Activated gamma-delta T cell treated with anti-CD3 and anti-CD28 coated beads, Interleukin-2, amount 50 U/mL, for 16 hours (primary cell): ENCODE data around the gene FSTL4.

Experiments
- DNase-seq: peaks from one replicate; pipeline ENCODE4 v3.0.0-alpha.2; 2020; ENCODE audit warnings: low read depth

FSTL4 gene

GRCh38 chr5:133261993-133262392 lies 350.3 kb downstream of the FSTL4 start:
- DNase-seq = no peak

DNA sequence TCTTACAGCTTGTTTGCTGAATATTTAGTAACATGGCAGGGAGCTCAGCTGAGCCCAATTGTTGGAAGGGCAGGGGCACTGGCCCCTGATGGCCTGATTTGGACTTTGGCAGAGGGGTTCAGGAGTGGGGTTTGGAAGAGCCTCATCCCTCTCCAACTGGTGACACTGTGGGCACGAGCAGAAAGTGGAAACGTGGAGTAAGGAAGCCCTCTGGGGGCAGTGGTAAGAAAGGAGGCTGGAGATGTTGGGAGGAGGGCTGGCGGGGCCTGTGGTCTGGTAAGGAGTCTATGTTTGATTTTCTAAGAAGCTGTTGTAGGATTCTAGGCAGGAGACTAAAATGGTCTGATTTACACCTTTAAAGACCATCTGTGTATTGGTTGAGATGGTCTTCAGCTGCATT lies 351.6 kb downstream of the FSTL4 start:
- no peak for DNase-seq

- no peak for DNase-seq
Observed at GRCh38 chr5:133259199-133259997, 352.9 kb downstream of the FSTL4 start.

DNA sequence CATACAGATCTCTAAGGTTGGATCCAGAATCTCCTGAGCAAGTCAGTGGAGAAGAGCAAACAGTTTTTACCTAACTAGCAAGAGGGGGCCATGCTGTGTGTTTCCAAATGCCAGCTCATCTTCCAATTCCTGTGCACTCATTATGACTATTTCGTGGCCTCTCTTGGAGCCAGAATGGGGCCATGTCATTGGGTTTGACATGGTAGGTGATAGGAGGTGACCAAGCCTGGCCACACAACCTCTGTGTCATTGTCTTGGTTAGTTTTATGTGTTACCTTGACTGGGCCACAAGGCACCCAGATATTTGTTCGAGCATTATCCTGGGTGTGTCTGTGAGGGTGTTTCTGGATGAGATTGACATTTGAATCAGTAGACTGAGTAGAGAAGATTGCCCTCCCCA lies 354.4 kb downstream of the FSTL4 start:
- no peak for DNase-seq

DNA sequence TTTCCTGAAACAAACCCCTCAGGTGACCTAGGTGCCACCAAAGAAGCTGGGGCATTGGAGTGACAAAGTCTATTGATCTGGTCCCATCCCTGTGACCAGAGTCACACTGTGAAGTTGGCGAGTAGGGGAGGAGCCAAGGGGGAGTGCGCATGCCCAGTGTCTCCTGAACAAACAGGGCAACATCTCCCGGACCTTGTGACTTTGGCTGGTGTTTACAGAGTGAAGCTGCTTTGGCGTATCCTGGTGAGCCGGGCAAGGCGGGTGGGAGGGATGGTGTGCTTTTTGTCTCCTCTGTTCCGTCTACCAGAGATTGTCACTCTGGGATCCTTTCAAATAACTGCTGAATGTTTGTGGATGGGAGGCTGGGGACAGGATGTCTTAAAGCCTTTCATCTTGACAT lies 356.1 kb downstream of the FSTL4 start:
- DNase-seq = no peak

- DNase-seq = no peak
Observed at GRCh38 chr5:133254803-133255202, 357.5 kb downstream of the FSTL4 start.

DNA sequence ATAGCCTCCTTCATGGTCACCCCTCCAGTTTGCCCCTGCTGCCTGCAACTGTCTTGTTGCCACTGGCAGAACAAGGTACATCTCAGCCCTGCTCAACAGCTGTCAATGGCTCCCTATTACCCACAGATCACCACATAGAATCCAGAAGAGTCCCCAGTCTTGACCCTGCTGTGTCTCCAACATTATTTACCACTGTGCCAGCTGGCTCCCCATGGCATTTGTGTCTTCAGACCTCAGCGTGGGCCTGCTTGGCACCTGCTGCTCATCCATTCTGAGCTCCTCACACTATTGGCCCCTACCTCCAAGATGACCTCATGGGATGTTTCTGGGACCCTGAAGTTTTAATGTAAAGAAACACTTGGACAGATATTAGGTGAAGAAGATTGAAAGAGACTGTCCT lies 358.7 kb downstream of the FSTL4 start:
- DNase-seq = no peak

DNA sequence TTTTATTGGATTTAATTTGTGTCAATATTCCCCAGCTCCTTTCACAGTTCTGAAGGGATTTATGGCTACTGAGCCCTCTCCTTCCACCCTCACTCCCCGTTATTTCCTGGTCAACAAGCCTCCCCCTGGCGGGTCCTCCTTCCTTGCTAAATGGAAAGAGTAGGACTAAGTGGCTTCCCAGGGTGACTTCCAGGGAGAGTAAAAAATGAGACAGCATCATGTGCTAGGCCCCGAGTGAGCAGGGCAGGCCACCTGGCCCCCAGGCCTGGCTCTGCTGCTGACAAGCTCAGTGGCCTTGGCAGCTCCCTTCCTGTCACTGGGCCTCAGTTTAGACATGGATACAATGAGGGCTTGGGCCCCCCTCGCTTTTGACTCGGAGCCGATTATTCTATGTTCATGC lies 359.3 kb downstream of the FSTL4 start:
- DNase-seq = no peak

DNA sequence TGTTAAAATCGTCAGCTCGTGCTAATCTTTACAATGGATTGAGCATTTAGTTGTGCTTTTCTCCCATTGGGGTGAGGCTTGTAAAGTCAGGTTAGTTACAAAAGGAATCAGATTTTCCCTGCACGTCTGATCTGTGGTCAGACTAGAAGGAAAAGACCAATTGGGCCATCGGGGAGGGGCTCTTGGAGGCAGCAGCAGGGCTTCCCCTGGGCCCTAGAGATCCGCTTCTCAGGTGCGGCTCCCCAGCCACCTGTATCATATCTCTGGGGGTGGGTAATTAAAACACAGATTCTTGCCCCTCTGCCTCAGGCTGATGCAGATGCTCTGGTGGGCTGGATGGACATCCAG lies 360.2 kb downstream of the FSTL4 start:
- DNase-seq = no peak

- no peak for DNase-seq
Observed at GRCh38 chr5:133251296-133252132, 360.8 kb downstream of the FSTL4 start.

DNA sequence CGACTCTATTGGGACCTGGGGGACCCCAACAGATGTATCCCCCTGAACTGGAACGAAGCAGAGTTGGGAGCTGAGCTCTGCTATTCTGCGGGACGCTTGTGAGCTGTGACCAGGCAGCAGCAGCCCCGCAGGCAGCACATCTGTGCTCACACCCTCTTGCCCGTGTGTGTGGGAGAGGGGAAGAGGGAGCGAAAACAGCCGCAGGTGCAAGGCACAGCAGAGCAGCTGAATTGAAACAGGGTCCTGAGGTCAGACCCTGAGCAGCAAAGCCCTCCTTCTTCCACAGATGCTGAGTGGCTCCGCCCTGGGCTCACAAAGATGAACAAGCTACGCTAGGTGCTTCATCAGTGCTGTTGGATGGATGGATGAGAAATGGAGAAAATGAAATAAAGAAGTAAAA lies 361.8 kb downstream of the FSTL4 start:
- DNase-seq = no peak

DNA sequence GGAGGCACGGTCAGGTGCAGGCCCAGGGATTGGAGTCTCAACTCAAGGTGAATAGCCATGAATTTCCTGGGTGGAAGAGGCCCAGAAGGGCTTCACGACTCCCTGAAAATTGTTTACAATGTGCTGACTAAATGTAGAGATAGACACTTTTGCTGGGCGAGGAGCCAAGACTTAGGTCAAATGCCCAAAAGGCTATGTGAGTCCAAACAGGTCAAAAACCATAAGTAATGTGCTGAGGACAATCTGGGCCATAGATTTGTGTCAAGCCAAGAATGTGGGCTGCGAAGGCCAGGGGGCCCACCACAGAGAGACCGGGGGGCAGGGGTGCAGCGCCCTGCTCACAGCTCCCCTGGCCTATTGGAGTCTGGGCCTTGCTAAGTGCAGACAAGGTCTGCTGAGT lies 362.7 kb downstream of the FSTL4 start:
- no peak for DNase-seq

GRCh38 chr5:133247881-133248624 lies 364.3 kb downstream of the FSTL4 start:
- no peak for DNase-seq

- no peak for DNase-seq
Observed at GRCh38 chr5:133247151-133247709, 365.1 kb downstream of the FSTL4 start.

- DNase-seq = no peak
Observed at GRCh38 chr5:133246376-133247150, 365.8 kb downstream of the FSTL4 start.

DNA sequence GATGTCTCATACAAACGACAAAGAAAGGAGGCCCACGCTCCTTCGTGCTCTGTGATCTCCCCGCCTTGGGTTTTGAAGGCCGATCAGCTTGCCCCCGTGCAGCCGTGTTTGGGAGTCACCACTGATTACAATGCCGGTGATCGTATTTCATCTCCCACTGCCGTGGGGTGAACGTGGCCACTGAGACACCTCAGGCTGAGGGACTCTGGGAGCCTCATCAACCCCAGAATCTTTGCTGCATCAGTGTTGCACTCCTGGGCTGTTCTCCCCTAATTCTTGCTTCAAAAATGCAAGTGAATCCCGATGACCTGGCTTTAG lies 366.3 kb downstream of the FSTL4 start:
- DNase-seq = no peak

GRCh38 chr5:133245191-133246052 lies 366.9 kb downstream of the FSTL4 start:
- no peak for DNase-seq

GRCh38 chr5:133244242-133244641 lies 368.1 kb downstream of the FSTL4 start:
- DNase-seq = no peak

DNA sequence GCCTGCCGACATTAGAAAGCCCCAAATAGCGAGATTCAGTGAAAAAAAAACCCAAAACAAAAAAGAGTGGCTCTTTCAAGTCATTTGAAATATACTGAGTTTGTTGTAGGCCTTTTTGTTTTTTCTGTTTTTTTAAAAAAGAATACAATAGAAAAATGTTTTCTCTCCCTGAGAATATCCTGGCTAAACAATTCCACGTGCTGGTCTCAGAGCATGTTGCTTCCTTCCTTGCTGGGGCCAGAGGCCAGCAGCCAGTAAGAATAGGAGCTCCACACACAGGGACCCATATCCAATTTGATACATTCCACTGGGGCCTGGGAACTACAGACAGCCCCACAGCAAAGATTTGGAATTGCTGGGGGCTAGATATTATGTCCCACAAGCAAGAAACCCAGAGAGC lies 369.1 kb downstream of the FSTL4 start:
- DNase-seq = no peak

GRCh38 chr5:133242221-133242835 lies 370.0 kb downstream of the FSTL4 start:
- DNase-seq = no peak
